Brain microvascular endothelial cell (primary cell): ENCODE results near the gene BRINP1.

Experiments
- DNase-seq: peaks from one replicate; pipeline ENCODE4 v3.0.0-alpha.2; 2020
- H3K27ac ChIP-seq: fragments of 250-450 bp; sonication (Bioruptor Pico); 2 replicates; pipeline ENCODE4 v1.5.1; 2020; ENCODE audit warnings: mild to moderate bottlenecking, moderate library complexity
- H3K27me3 ChIP-seq: fragments of 250-450 bp; sonication (Bioruptor Pico); replicated peaks from 2 replicates; pipeline ENCODE4 v1.5.1; 2020; ENCODE audit warnings: mild to moderate bottlenecking
- H3K36me3 ChIP-seq: fragments of 250-450 bp; sonication (Bioruptor Pico); replicated peaks from 2 replicates; pipeline ENCODE4 v1.5.1; 2020; ENCODE audit warnings: mild to moderate bottlenecking
- H3K4me3 ChIP-seq: 2 replicates; pipeline ENCODE4 v1.5.1; 2011; ENCODE audit warnings: low read depth, mild to moderate bottlenecking, control low read depth, low read length, moderate library complexity
- CTCF ChIP-seq: IDR thresholded peaks from 2 replicates; pipeline ENCODE4 v1.5.1; 2011; ENCODE audit warnings: low read depth, mild to moderate bottlenecking, moderate library complexity, low read length, control low read depth, inconsistent platforms; ENCODE audit errors: missing control alignments
- in situ Hi-C: cut with HindIII; loops from 2 replicates; pipeline ENCODE4 v1.10.0; 2017; ENCODE audit warnings: low sequenced_read_pairs, low pct_ligation_motif_present

The BRINP1 gene

GRCh38 chr9:119252671-119253299 lies 116.5 kb downstream of the BRINP1 start:
- TF ChIP-seq CTCF, result no peak
- Histone ChIP-seq H3K27ac (no peak overlapping the region), H3K4me3 (no peak overlapping the region), H3K27me3 (no peaks in the 10 kb centered on the region), H3K36me3 (no peaks in the 10 kb centered on the region)
- in situ Hi-C loops, result no loop called here
- DNase-seq, result no peak

GRCh38 chr9:119251936-119252335 lies 117.3 kb downstream of the BRINP1 start:
- Histone ChIP-seq H3K36me3 (no peaks in the 10 kb centered on the region), H3K27me3 (no peaks in the 10 kb centered on the region), H3K27ac (no peak overlapping the region), H3K4me3 (no peak overlapping the region)
- no peak for DNase-seq
- in situ Hi-C loops, result no loop called here
- no peak for TF ChIP-seq CTCF

- Histone ChIP-seq H3K27me3 (no peaks in the 10 kb centered on the region), H3K36me3 (no peaks in the 10 kb centered on the region), H3K27ac (no peak overlapping the region), H3K4me3 (no peak overlapping the region)
- no peak for DNase-seq
- in situ Hi-C loops, result no loop called here
- TF ChIP-seq CTCF, result no peak
Measured at GRCh38 chr9:119250730-119251129, 118.5 kb downstream of the BRINP1 start.

GRCh38 chr9:119240546-119240945 lies 128.7 kb downstream of the BRINP1 start:
- in situ Hi-C loops, result no loop called here
- Histone ChIP-seq H3K27me3 (no peaks in the 10 kb centered on the region), H3K36me3 (no peaks in the 10 kb centered on the region), H3K27ac (no peak overlapping the region), H3K4me3 (no peak overlapping the region)
- DNase-seq, result no peak
- TF ChIP-seq CTCF, result no peak

DNA sequence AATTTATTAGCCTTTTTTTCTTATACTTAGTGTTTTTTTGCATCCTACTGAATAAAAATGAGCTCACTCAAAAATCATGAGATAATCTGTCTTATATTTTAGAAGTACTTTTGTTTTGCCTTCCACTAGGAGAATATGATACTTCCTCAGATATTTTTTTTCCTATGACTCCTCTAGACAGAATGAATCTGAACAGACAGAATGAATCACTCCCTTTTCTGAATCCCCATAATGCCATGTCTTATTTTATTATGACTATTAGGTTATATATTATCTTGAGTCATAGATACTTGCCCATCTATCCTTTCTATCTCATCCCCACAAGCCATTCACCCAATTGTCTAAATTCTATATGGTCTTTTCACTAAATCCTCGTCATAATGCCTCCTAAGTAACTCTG lies 134.6 kb downstream of the BRINP1 start:
- in situ Hi-C loops, result no loop called here
- DNase-seq, result no peak
- H3K4me3 ChIP-seq, result no peak overlapping the region
- no peaks in the 10 kb centered on the region for H3K36me3 ChIP-seq
- H3K27me3 ChIP-seq, result no peaks in the 10 kb centered on the region
- no peak for TF ChIP-seq CTCF
- no peak overlapping the region for H3K27ac ChIP-seq

GRCh38 chr9:119227422-119227821 lies 141.8 kb downstream of the BRINP1 start:
- Histone ChIP-seq H3K36me3 (no peaks in the 10 kb centered on the region), H3K4me3 (no peak overlapping the region), H3K27ac (no peak overlapping the region), H3K27me3 (no peaks in the 10 kb centered on the region)
- no peak for DNase-seq
- TF ChIP-seq CTCF, result no peak
- in situ Hi-C loops, result no loop called here
